HCT116 (cell line): Measurements from ENCODE around the gene TFG.

Source experiments
- CEBPB ChIP-seq: IDR thresholded peaks from 2 replicates; pipeline ENCODE4 v1.6.1; 2012; ENCODE audit warnings: low read depth
- EGR1 ChIP-seq: IDR thresholded peaks from 2 replicates; pipeline ENCODE4 v1.6.1; 2012; ENCODE audit warnings: low read depth
- EZH2 ChIP-seq: fragments of 200-600 bp; sonication (generic); IDR thresholded peaks from 2 replicates; pipeline ENCODE4 v1.6.1; 2017; ENCODE audit warnings: antibody characterized with exemption, mixed run types
- POLR2A ChIP-seq: IDR thresholded peaks from 2 replicates; pipeline ENCODE4 v1.7.0; 2011; ENCODE audit warnings: borderline replicate concordance; ENCODE audit not compliant: insufficient read depth, insufficient read length; ENCODE audit errors: extremely low read depth
- POLR2AphosphoS5 ChIP-seq: IDR thresholded peaks from 2 replicates; pipeline ENCODE4 v1.6.1; 2011; ENCODE audit warnings: mild to moderate bottlenecking, low read depth, low read length, moderate library complexity
- RAD21 ChIP-seq: IDR thresholded peaks from 2 replicates; pipeline ENCODE4 v1.6.1; 2012; ENCODE audit warnings: low read depth, mild to moderate bottlenecking
- SIN3A ChIP-seq: IDR thresholded peaks from 2 replicates; pipeline ENCODE4 v1.6.1; 2012; ENCODE audit warnings: low read depth
- SP1 ChIP-seq: IDR thresholded peaks from 2 replicates; pipeline ENCODE4 v1.6.1; 2012; ENCODE audit warnings: low read depth
- ZFX ChIP-seq: fragments of 450-650 bp; IDR thresholded peaks from 2 replicates; pipeline ENCODE4 v1.6.1; 2017
- TF ChIP-seq, protein P1 (sequence below), 3 experiments: fragments of 200-600 bp in 1 of 3; sonication (generic) in 1 of 3; IDR thresholded peaks in 2 of 3; conservative IDR thresholded peaks in 1 of 3; 2 replicates each; pipeline ENCODE4 v1.5.1; 2012 to 2017; ENCODE audit warnings: low read depth in 2 of 3, low read length in 2 of 3, antibody characterized with exemption in 1 of 3, borderline replicate concordance in 1 of 3, control low read depth in 1 of 3, mild to moderate bottlenecking in 1 of 3, mixed read lengths in 1 of 3, mixed run types in 1 of 3, moderate library complexity in 1 of 3; ENCODE audit not compliant: insufficient read depth in 1 of 3
- TF ChIP-seq, protein P2 (sequence below): IDR thresholded peaks from 2 replicates; pipeline ENCODE4 v1.6.1; 2012; ENCODE audit warnings: low read depth
- TF ChIP-seq, protein P3 (sequence below): IDR thresholded peaks from 2 replicates; pipeline ENCODE4 v1.6.1; 2012

DNA sequence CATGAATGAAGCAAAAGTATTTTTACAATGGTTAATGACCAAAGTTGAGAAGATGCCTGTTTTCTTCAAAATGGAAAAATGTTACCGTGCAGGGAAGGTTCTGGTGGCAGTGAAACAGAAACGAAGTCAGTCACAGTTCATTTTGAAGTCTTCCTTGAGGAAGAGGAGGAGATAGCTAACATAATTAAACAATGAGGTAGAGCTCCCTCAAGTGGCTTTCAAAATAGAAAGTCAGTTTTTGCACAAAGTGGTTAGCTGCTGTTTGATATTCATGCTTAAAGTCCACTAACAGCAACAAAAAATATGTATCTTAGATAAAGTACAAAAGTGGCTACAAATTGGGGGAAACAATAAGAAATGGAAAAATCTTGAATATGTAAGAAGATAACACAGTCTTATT, 87.3 kb downstream of the TFG start:
- TF ChIP-seq POLR2A (no peak), EZH2 (no peak), POLR2AphosphoS5 (no peak), CEBPB (no peak), RAD21 (peak; percentile 62), ZFX (no peak), EGR1 (no peak), SP1 (no peak), SIN3A (no peak)
- TF ChIP-seq, protein P1, sequence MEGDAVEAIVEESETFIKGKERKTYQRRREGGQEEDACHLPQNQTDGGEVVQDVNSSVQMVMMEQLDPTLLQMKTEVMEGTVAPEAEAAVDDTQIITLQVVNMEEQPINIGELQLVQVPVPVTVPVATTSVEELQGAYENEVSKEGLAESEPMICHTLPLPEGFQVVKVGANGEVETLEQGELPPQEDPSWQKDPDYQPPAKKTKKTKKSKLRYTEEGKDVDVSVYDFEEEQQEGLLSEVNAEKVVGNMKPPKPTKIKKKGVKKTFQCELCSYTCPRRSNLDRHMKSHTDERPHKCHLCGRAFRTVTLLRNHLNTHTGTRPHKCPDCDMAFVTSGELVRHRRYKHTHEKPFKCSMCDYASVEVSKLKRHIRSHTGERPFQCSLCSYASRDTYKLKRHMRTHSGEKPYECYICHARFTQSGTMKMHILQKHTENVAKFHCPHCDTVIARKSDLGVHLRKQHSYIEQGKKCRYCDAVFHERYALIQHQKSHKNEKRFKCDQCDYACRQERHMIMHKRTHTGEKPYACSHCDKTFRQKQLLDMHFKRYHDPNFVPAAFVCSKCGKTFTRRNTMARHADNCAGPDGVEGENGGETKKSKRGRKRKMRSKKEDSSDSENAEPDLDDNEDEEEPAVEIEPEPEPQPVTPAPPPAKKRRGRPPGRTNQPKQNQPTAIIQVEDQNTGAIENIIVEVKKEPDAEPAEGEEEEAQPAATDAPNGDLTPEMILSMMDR (IDR thresholded peaks at IDR 0.05 in 2 of 3, conservative IDR thresholded peaks at IDR 0.05 in 1 of 3; ENCODE audit: borderline replicate concordance in 1 of 3, insufficient read depth in 1 of 3, low read depth in 2 of 3, low read length in 2 of 3) = peak; percentile 26 to 50 (median 42); a peak in 4 of 6 replicates
- TF ChIP-seq, protein P2, sequence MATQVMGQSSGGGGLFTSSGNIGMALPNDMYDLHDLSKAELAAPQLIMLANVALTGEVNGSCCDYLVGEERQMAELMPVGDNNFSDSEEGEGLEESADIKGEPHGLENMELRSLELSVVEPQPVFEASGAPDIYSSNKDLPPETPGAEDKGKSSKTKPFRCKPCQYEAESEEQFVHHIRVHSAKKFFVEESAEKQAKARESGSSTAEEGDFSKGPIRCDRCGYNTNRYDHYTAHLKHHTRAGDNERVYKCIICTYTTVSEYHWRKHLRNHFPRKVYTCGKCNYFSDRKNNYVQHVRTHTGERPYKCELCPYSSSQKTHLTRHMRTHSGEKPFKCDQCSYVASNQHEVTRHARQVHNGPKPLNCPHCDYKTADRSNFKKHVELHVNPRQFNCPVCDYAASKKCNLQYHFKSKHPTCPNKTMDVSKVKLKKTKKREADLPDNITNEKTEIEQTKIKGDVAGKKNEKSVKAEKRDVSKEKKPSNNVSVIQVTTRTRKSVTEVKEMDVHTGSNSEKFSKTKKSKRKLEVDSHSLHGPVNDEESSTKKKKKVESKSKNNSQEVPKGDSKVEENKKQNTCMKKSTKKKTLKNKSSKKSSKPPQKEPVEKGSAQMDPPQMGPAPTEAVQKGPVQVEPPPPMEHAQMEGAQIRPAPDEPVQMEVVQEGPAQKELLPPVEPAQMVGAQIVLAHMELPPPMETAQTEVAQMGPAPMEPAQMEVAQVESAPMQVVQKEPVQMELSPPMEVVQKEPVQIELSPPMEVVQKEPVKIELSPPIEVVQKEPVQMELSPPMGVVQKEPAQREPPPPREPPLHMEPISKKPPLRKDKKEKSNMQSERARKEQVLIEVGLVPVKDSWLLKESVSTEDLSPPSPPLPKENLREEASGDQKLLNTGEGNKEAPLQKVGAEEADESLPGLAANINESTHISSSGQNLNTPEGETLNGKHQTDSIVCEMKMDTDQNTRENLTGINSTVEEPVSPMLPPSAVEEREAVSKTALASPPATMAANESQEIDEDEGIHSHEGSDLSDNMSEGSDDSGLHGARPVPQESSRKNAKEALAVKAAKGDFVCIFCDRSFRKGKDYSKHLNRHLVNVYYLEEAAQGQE = no peak
- TF ChIP-seq, protein P3, sequence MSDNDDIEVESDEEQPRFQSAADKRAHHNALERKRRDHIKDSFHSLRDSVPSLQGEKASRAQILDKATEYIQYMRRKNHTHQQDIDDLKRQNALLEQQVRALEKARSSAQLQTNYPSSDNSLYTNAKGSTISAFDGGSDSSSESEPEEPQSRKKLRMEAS = no peak
